Tibial nerve (tissue), 4 donors: ENCODE measurements around the gene UACA.

Source experiments
- EP300 ChIP-seq, 2 donors: sonication (generic); formaldehyde crosslinking; IDR thresholded peaks; one replicate each; pipeline ENCODE4 v1.6.1; 2017; ENCODE audit warnings: antibody characterized with exemption in 2 of 2, mild to moderate bottlenecking in 1 of 2
- POLR2A ChIP-seq, 2 donors: fragments of 450-650 bp; IDR thresholded peaks; one replicate each; pipeline ENCODE4 v1.6.1; 2017; ENCODE audit warnings: antibody characterized with exemption in 2 of 2, mild to moderate bottlenecking in 2 of 2, moderate library complexity in 2 of 2
- TF ChIP-seq, protein P1 (sequence below), 5 experiments: fragments of 200-600 bp in 3 of 5; fragments of 450-650 bp in 2 of 5; sonication (generic) in 3 of 5; IDR thresholded peaks; one replicate each; pipeline ENCODE4 v1.5.1; 2016 to 2019; ENCODE audit warnings: antibody characterized with exemption in 5 of 5, mild to moderate bottlenecking in 3 of 5, moderate library complexity in 2 of 5

DNA sequence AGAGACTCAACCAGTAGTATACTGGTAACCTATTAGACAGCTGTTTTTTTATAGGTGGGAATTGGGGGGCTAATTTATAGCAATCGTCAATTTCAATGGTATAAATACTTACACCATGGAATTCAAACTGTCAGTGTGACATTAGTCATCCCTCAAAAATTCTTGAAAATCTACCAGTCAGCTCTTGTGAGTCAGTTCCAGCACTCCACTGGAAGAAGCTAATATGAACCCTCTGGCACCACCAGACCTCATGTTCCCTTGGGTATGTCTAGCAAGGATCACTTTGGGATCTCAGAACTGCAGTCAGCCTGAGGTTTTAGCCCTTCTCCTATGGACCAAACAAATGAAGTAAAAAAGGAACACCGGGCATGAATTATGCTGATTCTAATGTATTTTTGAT, 11.8 kb upstream of the UACA start:
- no peak for TF ChIP-seq POLR2A (IDR thresholded peaks at IDR 0.05)
- TF ChIP-seq, protein P1, sequence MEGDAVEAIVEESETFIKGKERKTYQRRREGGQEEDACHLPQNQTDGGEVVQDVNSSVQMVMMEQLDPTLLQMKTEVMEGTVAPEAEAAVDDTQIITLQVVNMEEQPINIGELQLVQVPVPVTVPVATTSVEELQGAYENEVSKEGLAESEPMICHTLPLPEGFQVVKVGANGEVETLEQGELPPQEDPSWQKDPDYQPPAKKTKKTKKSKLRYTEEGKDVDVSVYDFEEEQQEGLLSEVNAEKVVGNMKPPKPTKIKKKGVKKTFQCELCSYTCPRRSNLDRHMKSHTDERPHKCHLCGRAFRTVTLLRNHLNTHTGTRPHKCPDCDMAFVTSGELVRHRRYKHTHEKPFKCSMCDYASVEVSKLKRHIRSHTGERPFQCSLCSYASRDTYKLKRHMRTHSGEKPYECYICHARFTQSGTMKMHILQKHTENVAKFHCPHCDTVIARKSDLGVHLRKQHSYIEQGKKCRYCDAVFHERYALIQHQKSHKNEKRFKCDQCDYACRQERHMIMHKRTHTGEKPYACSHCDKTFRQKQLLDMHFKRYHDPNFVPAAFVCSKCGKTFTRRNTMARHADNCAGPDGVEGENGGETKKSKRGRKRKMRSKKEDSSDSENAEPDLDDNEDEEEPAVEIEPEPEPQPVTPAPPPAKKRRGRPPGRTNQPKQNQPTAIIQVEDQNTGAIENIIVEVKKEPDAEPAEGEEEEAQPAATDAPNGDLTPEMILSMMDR (IDR thresholded peaks at IDR 0.05) = no peak
- peak in 1 of 2 donors; percentile 16 for TF ChIP-seq EP300 (IDR thresholded peaks at IDR 0.05)
